Transverse colon (tissue), 4 donors: ENCODE data around the gene ATP9B. TPM values are rescaled to one million over a fixed set of nuclear protein-coding genes. Genes with fewer than 3 reads are reported as not detected.

Experiments used
- DNase-seq: peaks from one replicate; pipeline ENCODE4 v3.0.0-alpha.2; 2019
- H3K27ac ChIP-seq, 4 donors: fragments of 200-600 bp; sonication (generic); 2 replicates each; pipeline ENCODE4 v1.5.1; 2016 to 2018; ENCODE audit warnings: inconsistent platforms in 4 of 4
- H3K27me3 ChIP-seq: fragments of 200-600 bp; sonication (generic); 2 replicates; pipeline ENCODE4 v1.5.1; 2017; ENCODE audit warnings: inconsistent platforms
- H3K36me3 ChIP-seq, 4 donors: fragments of 200-600 bp; sonication (generic); 2 replicates each; pipeline ENCODE4 v1.5.1; 2017 to 2019; ENCODE audit warnings: inconsistent platforms in 4 of 4
- H3K4me1 ChIP-seq, 4 donors: fragments of 200-600 bp; sonication (generic); 2 replicates each; pipeline ENCODE4 v1.5.1; 2017 to 2020; ENCODE audit warnings: inconsistent platforms in 4 of 4
- H3K4me3 ChIP-seq, 4 donors: fragments of 200-600 bp; sonication (generic); 1 replicate in 1 of 4; 2 replicates in 3 of 4; pipeline versions ENCODE4 v1.5.1 to v1.6.1; 2017 to 2019; ENCODE audit warnings: inconsistent platforms in 4 of 4
- H3K9me3 ChIP-seq, 2 donors: fragments of 200-600 bp; sonication (generic); 2 replicates each; pipeline ENCODE4 v1.5.1; 2017 to 2019; ENCODE audit warnings: inconsistent platforms in 2 of 2
- CTCF ChIP-seq, 5 experiments: fragments of 200-600 bp in 3 of 5; fragments of 450-650 bp in 2 of 5; sonication (generic) in 3 of 5; IDR thresholded peaks; 1 replicate in 2 of 5; 2 replicates in 3 of 5; pipeline ENCODE4 v1.5.1; 2016 to 2017; ENCODE audit warnings: antibody characterized with exemption in 5 of 5, inconsistent platforms in 3 of 5, mild to moderate bottlenecking in 2 of 5, moderate library complexity in 1 of 5
- EP300 ChIP-seq: sonication (generic); formaldehyde crosslinking; IDR thresholded peaks from one replicate; pipeline ENCODE4 v1.6.1; 2017; ENCODE audit warnings: antibody characterized with exemption, low read depth
- POLR2A ChIP-seq: fragments of 450-650 bp; IDR thresholded peaks from one replicate; pipeline ENCODE4 v1.6.1; 2016; ENCODE audit warnings: antibody characterized with exemption, mild to moderate bottlenecking, moderate library complexity
- POLR2AphosphoS5 ChIP-seq, 3 donors: sonication (generic); formaldehyde crosslinking; IDR thresholded peaks; one replicate each; pipeline ENCODE4 v1.6.1; 2016; ENCODE audit warnings: antibody characterized with exemption in 3 of 3
- WGBS, 2 donors: methylation state at CpG; one replicate each; pipeline ENCODE4 v1.1.5; 2018; ENCODE audit warnings: low coverage in 1 of 2; 5-methylcytosine and 5-hydroxymethylcytosine counted together
- in situ Hi-C, 4 donors: fragments of 200-750 bp; cut with MboI; loops; one replicate each; pipeline versions ENCODE4 v1.15.0 to v1.15.1; 2017; ENCODE audit warnings: low sequenced_read_pairs in 3 of 4, low pct_ligation_motif_present in 1 of 4, low pct_unique_long_range_greater_than_20kb in 1 of 4
- intact Hi-C: fragments of 100-400 bp; cut with DNase I; formaldehyde crosslinking; loops from one replicate; pipeline ENCODE4 v1.15.1; 2023; ENCODE audit warnings: low total_unique reads
- total RNA-seq, 4 donors: library from RNA; depleted of rRNA; stranded (reverse); fragments of >200 nt; gene quantifications; one replicate each; pipeline ENCODE4 v1.1.0, GENCODE V29; 2016

The ATP9B gene
- total RNA-seq, 4 donors from 2014 or later = 36.3 to 70.3 (median 41.6) TPM

DNA sequence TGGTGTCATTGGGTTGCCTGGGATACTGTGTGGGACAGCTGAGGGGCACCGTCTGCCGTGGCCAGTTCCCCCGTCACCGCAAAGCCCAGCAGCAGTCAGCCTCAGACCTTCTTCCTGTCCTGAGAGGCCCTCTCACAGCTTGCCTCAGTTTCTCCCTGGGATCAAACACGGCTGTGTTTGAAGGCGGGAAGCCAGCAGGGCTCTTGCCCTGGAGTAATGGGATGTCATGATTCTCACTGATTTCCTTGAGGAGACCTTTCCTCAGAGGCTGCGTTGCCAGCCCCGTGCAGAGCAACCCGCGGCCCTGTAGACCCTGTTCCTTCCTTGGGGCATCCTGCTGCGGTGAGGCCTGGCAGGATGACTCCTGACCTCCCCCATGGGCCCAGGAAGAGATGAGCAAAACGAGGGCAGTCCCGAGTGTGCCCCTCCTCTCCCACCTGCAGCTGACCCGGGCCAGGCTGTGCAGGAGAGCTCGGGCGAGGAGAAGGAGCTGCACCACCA, 312.7 kb downstream of the ATP9B start:
- Histone ChIP-seq H3K36me3 (peaks cover 0 to 5% (median 0%) of the 10 kb centered on the region in 4 donors), H3K4me3 (no peak overlapping the region), H3K9me3 (no peaks in the 10 kb centered on the region), H3K27me3 (peaks cover 4% of the 10 kb centered on the region), H3K27ac (no peak overlapping the region), H3K4me1 (peaks cover 0 to 4% (median 1%) of the 10 kb centered on the region in 4 donors)
- WGBS, 2 donors = 70% methylated on average over 15 of the region's 16 CpGs; no CpG with 5 or more reads in 1 of the 2 donors
- in situ Hi-C loops = loop anchor here in 1 of 4 donors (25.0 kb wide), 2 partner anchors 130 to 255 kb away; no protein-coding TSS in a partner anchor
- no peak for DNase-seq
- intact Hi-C loops = no loop called here
- TF ChIP-seq POLR2A (no peak), EP300 (no peak), POLR2AphosphoS5 (IDR thresholded peaks at IDR 0.05) (no peak), CTCF (IDR thresholded peaks at IDR 0.05) (no peak)

GRCh38 chr18:79382681-79383387, 313.6 kb downstream of the ATP9B start:
- H3K36me3 ChIP-seq = no peaks in the 10 kb centered on the region
- in situ Hi-C loops (loop anchor here in 1 of 4 donors (25.0 kb wide), 2 partner anchors 129 to 254 kb away; no protein-coding TSS in a partner anchor), intact Hi-C loops (no loop called here)
- 73 to 90% methylated on average over 6 to 25 of the region's 27 CpGs for WGBS, 2 donors
- TF ChIP-seq POLR2AphosphoS5 (IDR thresholded peaks at IDR 0.05) (no peak), EP300 (no peak), CTCF (IDR thresholded peaks at IDR 0.05) (no peak), POLR2A (no peak)
- H3K27me3 ChIP-seq = peaks cover 9% of the 10 kb centered on the region
- H3K4me3 ChIP-seq = no peak overlapping the region
- H3K4me1 ChIP-seq = peaks cover 0 to 4% (median 1%) of the 10 kb centered on the region in 4 donors
- H3K9me3 ChIP-seq = no peaks in the 10 kb centered on the region
- no peak overlapping the region for H3K27ac ChIP-seq
- DNase-seq = no peak

GRCh38 chr18:79383388-79384056, 314.3 kb downstream of the ATP9B start:
- H3K4me3 ChIP-seq = no peak overlapping the region
- 72% methylated on average over 20 of the region's 20 CpGs; no CpG with 5 or more reads in 1 of the 2 donors for WGBS, 2 donors
- no peak for DNase-seq
- no peaks in the 10 kb centered on the region for H3K9me3 ChIP-seq
- intact Hi-C loops = no loop called here
- in situ Hi-C loops = loop anchor here in 1 of 4 donors (25.0 kb wide), 2 partner anchors 129 to 254 kb away; no protein-coding TSS in a partner anchor
- H3K27me3 ChIP-seq = peaks cover 16% of the 10 kb centered on the region
- no peaks in the 10 kb centered on the region for H3K36me3 ChIP-seq
- H3K4me1 ChIP-seq = peaks cover 0 to 4% (median 1%) of the 10 kb centered on the region in 4 donors
- no peak for TF ChIP-seq POLR2AphosphoS5 (IDR thresholded peaks at IDR 0.05)
- no peak for TF ChIP-seq CTCF (IDR thresholded peaks at IDR 0.05)
- TF ChIP-seq POLR2A = no peak
- no peak for TF ChIP-seq EP300
- no peak overlapping the region for H3K27ac ChIP-seq

GRCh38 chr18:79384151-79384807, 315.1 kb downstream of the ATP9B start:
- TF ChIP-seq CTCF (IDR thresholded peaks at IDR 0.05) (no peak), EP300 (no peak), POLR2A (no peak), POLR2AphosphoS5 (IDR thresholded peaks at IDR 0.05) (no peak)
- in situ Hi-C loops = loop anchor here in 1 of 4 donors (25.0 kb wide), 2 partner anchors 128 to 253 kb away; no protein-coding TSS in a partner anchor
- intact Hi-C loops = no loop called here
- Histone ChIP-seq H3K4me3 (no peak overlapping the region), H3K4me1 (peaks cover 0 to 1% (median under 1%) of the 10 kb centered on the region in 4 donors), H3K36me3 (no peaks in the 10 kb centered on the region), H3K27me3 (peaks cover 24% of the 10 kb centered on the region), H3K9me3 (no peaks in the 10 kb centered on the region), H3K27ac (no peak overlapping the region)
- 30 to 41% methylated on average over 7 to 17 of the region's 17 CpGs for WGBS, 2 donors
- DNase-seq = no peak
